ENCODE measurements around the gene NTN1. TPM values are rescaled to one million over a fixed set of nuclear protein-coding genes. Genes with fewer than 3 reads are reported as not detected.
"Not testable (repeated sequence)": the region's sequence is repeated elsewhere in the genome, so short reads cannot be mapped to it uniquely, and the experiment has no call there.

Gene NTN1
- total RNA-seq, 1 donor from 2014 or later, result 7.8 TPM

DNA sequence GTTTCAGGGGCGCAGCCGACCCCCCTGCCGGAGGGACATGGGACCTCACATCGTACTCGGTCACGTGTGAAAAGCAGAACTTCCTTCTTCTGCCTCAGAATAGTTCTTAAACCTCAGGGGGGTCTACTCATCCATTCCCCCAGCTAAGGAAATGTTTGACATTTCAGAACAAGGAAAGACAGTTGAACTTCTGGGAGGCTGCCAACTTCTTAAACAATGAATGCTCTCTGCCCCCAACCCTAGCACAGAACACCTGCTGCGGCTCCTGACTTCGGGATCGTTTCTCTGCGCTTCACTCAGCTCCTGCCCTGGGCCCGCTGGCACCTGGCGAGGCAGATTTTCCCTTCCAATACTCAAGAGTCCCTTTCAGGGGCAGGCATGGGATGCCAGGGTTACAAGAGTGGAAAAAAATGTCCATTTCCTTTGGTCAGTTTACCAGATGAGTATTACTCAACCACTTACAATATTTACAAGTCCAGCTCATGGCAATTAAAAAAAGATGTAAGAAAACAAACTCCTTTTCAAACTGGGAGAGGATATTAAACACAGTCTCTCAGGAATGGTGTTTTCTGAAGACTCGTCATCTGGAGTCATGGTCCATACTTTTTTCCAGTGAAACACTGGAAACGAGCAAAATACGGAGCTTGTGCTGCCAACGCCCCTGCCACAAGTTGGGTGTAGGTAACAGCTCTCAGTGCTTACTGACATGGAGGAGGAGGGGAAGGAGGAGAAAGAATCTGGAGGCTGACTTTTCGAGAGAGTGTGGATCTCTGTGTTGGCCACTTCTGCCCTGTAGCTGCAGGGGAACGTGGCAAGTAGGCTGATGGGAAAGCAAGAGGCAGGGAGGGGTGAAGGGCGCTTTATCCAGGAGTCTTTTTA lies 235.7 kb downstream of the NTN1 start:
- H3K4me1 ChIP-seq, result peaks cover 14% of the 10 kb centered on the region
- peak; percentile 36 to 82 for ATAC-seq
- H3K9me3 ChIP-seq, result no peaks in the 10 kb centered on the region
- TF ChIP-seq, protein P1, sequence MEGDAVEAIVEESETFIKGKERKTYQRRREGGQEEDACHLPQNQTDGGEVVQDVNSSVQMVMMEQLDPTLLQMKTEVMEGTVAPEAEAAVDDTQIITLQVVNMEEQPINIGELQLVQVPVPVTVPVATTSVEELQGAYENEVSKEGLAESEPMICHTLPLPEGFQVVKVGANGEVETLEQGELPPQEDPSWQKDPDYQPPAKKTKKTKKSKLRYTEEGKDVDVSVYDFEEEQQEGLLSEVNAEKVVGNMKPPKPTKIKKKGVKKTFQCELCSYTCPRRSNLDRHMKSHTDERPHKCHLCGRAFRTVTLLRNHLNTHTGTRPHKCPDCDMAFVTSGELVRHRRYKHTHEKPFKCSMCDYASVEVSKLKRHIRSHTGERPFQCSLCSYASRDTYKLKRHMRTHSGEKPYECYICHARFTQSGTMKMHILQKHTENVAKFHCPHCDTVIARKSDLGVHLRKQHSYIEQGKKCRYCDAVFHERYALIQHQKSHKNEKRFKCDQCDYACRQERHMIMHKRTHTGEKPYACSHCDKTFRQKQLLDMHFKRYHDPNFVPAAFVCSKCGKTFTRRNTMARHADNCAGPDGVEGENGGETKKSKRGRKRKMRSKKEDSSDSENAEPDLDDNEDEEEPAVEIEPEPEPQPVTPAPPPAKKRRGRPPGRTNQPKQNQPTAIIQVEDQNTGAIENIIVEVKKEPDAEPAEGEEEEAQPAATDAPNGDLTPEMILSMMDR (IDR thresholded peaks at IDR 0.05), result no peak
- no peaks in the 10 kb centered on the region for H3K27me3 ChIP-seq (ENCODE audit: low read depth)
- H3K27ac ChIP-seq, result no peak overlapping the region
- H3K36me3 ChIP-seq, result no peaks in the 10 kb centered on the region
- intact Hi-C loops (cut with DNase I), result no loop called here
- DNase-seq, result no peak
- H3K4me3 ChIP-seq, result no peak overlapping the region

DNA sequence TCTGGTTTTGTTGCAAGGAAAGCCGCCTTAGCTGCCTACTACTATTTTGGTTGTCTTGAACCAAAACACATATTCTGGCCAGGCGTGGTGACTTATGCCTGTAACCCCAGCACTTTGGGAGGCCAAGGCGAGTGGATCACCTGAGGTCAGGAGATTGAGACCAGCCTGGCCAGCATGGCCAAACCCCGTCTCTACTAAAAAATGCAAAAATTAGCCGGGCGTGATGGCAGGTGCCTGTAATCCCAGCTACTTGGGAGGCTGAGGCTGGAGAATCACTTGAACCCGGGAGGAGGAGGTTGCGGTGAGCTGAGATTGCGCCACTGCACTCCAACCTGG lies 236.3 kb downstream of the NTN1 start:
- H3K27ac ChIP-seq; DNase-seq; H3K4me3 ChIP-seq; H3K36me3 ChIP-seq; H3K27me3 ChIP-seq (ENCODE audit: low read depth); H3K9me3 ChIP-seq; ATAC-seq; intact Hi-C loops (cut with DNase I): not testable (repeated sequence)
- peaks cover 14% of the 10 kb centered on the region for H3K4me1 ChIP-seq

DNA sequence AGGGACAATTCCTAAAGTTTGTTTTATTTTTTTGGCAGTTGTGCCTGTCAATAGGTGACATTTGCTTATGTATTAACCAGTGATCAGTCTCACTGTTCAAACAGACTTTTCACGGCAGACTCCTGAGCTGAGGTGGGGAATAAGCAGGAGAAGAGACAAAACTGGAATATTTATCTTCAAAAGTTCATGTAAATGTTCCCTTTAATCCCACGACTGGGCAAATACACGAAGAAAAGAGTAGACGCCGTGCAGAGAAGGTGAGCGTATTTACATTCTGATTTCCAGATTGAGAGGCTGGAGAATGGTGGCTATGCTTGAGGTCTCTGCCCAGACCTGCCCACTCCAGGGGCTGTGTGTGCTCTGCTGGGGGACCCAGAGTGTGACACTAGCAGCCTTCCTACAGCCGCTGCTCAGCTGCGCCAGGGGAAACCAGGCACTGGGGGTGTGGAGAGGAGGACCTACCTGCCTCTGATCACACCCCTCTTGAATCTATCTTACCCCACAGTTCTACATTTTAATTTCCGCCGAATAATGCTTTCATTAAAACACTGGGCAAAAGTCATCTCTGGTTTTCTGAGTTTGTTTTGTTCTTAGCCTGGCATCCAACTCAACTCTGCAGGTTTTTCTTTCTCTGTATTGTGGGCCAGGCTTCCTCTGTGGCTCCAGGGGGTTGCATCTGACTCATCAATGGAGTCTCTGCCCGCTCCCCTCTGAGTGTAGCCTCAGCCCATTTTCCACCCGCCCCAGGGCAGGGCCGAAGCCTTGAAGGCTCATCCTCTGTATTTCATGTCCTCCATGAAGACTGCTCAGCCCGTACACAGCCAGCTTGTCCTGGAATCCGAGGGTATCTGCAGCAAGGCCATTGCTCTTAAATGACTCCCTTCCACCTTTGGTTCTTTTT lies 237.1 kb downstream of the NTN1 start:
- DNase-seq, result no peak
- Histone ChIP-seq H3K4me3 (no peak overlapping the region), H3K27me3 (ENCODE audit: low read depth) (no peaks in the 10 kb centered on the region), H3K36me3 (no peaks in the 10 kb centered on the region), H3K4me1 (peaks cover 14% of the 10 kb centered on the region), H3K9me3 (no peaks in the 10 kb centered on the region), H3K27ac (no peak overlapping the region)
- TF ChIP-seq, protein P1 (IDR thresholded peaks at IDR 0.05), result no peak
- no peak for ATAC-seq
- intact Hi-C loops (cut with DNase I), result no loop called here

DNA sequence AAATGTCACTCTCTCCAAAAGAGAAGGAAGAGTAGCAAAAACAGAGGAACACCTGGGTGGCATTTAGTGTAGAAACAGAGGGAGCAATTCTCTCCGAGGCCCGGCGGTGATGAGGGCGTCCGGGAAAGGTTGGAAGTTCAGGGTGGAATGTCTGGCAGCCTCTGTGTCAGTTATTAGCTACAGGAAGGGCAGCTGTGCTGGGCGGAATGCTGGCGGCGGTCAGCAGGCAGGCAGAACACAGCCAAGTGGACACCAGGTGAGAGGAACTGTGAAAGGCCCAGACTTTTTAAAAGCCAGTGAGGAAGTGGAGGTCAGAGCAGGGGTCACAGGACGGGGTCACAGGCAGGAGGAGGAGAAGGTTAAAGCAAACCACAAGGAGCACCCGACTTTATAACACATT lies 238.1 kb downstream of the NTN1 start:
- H3K27ac ChIP-seq, result no peak overlapping the region
- H3K4me3 ChIP-seq, result no peak overlapping the region
- no peaks in the 10 kb centered on the region for H3K27me3 ChIP-seq (ENCODE audit: low read depth)
- H3K36me3 ChIP-seq, result no peaks in the 10 kb centered on the region
- TF ChIP-seq, protein P1 (IDR thresholded peaks at IDR 0.05), result no peak
- intact Hi-C loops (cut with DNase I), result no loop called here
- peaks cover 14% of the 10 kb centered on the region for H3K4me1 ChIP-seq
- no peaks in the 10 kb centered on the region for H3K9me3 ChIP-seq
- ATAC-seq, result no peak
- DNase-seq, result no peak

DNA sequence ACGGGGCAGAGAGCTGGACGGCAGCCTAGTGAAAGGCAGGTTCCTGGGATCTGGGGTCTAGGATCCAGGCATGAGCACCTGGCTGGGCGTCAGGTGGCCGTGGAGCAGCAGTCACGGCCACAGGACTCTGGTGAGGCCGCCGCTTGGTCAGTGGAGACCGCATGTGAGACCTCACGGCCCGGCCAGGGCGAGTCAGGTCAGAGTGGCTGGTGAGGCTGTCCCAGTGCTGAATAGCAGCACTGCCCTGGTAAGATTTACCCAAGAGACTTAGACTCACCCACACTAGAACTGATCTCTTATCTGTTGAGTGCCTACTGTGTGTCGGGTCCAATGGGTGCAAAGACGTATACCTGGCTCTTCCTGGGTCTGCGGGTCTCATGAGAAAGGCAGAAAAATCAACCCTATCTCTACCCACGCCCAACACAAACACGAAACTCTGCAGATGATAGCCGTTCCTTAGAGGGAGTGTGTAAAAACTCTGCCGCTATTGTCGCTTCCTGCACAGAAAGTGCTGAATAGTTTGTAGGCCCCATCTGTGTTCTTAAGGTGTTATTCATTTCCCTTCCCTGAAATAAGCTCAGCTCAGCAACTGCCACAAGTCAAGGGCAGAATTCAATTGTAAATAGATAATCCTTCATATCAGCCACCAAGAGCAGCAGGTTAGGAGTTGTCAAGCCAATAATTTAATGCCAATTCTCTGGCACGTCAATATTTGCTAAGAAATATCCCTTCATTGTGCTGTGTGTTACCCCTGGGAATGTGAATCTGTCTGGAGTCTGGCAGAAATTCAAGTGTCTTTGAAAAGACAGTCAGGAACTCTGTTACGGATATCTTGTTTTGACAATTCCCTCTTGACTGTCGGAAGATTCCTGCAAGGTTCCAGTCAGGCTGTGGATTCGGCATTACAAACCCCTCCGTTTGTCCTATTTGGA lies 240.0 kb downstream of the NTN1 start:
- H3K36me3 ChIP-seq, result no peaks in the 10 kb centered on the region
- no peak overlapping the region for H3K27ac ChIP-seq
- H3K4me1 ChIP-seq, result peaks cover 11% of the 10 kb centered on the region
- intact Hi-C loops (cut with DNase I), result no loop called here
- DNase-seq (no peak), ATAC-seq (no peak)
- H3K9me3 ChIP-seq, result no peaks in the 10 kb centered on the region
- TF ChIP-seq, protein P1 (IDR thresholded peaks at IDR 0.05), result no peak
- no peak overlapping the region for H3K4me3 ChIP-seq
- no peaks in the 10 kb centered on the region for H3K27me3 ChIP-seq (ENCODE audit: low read depth)

Data from lower lobe of right lung (tissue), 2 donors.